GM18909 (cell line): ENCODE results near the gene PPP6R3.
"Not testable (repeated sequence)": the region's sequence is repeated elsewhere in the genome, so short reads cannot be mapped to it uniquely, and the experiment has no call there.

Experiments used
- ATAC-seq: cut with Tn5 transposase; IDR thresholded peaks from one replicate; pipeline ENCODE4 v1.9.1; 2021; ENCODE audit warnings: mild to moderate bottlenecking; ENCODE audit not compliant: unreplicated experiment, poor library complexity

PPP6R3 gene

DNA sequence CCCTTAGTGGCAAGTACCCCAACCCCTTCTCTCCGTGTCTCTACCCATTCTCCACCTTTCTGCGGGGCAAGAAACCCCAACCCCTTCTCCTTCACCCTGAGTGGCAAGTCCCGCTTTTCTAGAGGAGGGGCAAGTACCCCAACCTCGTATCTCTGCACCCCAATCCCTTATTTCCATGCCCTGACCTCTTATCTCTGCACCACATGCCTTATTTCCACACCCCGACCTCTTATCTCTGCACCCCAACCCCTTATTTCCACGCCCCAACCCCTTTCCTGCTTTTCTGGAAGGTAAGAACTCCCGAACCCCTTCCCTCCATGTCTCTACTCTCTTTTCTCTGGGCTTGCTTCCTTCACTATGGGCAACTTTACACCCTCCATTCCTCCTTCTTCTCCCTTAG lies 174.1 kb downstream of the PPP6R3 start:
- not testable (repeated sequence) for ATAC-seq

DNA sequence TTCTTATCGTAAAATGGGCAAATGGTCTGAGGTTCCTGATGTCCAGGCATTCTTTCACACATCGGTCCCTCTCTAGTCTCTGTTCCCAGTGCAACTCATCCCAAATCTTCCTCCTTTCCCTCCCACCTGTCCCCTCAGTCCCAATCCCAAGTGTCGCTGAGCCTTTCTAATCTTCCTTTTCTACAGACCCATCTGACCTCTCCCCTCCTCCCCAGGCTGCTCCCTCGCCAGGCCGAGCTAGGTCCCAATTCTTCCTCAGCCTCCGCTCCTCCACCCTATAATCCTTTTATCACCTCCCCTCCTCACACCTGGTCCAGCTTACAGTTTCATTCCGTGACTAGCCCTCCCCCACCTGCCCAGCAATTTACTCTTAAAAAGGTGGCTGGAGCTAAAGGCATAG lies 174.6 kb downstream of the PPP6R3 start:
- not testable (repeated sequence) for ATAC-seq

DNA sequence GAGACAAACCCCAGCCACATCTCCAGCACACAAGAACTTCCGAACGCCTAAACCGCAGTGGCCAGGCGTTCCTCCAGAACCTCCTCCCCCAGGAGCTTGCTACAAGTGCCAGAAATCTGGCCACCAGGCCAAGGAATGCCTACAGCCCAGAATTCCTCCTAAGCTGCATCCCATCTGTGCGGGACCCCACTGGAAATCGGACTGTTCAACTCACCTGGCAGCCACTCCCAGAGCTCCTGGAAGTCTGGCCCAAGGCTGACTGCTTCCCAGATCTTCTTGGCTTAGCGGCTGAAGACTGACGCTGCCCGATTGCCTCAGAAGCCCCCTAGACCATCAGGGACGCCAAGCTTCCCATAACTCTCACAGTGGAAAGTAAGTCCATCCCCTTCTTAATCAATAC lies 175.3 kb downstream of the PPP6R3 start:
- ATAC-seq = not testable (repeated sequence)

DNA sequence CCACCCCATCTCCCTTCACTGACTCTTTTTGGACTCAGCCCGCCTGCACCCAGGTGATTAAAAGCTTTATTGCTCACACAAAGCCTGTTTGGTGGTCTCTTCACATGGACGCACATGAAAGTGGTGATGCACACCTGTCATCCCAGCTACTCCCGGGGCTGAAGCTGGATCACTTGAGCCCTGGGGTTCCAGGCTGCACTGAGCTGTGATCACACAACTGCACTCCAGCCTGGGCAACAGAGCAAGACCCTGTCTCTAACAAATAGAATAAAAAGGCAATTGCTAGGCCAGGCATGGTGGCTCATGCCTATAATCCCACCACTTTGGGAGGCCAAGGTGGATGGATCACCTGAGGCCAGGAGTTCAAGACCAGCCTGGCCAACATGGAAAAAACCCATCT lies 178.8 kb downstream of the PPP6R3 start:
- not testable (repeated sequence) for ATAC-seq

DNA sequence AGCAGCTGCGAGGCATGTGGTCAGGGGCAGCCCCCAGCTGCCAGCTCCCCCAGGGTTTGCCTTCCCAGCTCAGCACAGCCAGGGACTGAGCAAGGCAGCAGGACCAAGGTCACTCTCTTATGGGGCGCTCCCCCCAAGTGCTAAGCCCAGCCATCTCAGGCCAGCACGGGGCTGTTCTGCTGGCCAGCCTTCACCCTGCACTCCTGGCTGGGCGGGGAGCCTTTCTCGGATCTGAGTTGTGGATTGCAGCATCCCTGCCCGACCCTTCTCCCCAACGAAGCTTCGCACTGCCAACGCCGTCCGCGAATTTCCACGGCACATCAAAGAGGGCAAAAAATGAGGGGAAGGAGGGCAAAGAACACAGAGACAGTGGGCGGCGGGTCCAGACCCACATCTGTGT lies 181.3 kb downstream of the PPP6R3 start:
- no peak for ATAC-seq

DNA sequence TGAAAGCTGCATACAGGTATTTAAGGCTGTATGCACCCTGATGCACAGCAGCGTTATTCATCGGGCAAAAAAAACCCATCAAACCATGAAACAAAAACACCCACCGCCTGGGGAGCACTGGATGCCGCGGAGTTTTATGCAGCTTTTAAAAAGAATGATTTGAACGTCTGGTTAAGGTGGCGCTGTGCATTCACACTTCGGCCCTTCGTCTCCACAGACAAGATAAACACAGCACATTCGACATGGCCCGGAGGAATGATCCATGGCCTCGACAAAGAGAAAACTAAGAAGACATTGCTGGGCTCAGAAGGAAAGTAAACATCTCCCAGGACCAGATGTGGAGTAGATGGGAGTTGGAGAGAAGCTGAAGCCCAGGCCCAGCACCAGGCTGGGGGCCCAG lies 183.0 kb downstream of the PPP6R3 start:
- ATAC-seq = no peak

DNA sequence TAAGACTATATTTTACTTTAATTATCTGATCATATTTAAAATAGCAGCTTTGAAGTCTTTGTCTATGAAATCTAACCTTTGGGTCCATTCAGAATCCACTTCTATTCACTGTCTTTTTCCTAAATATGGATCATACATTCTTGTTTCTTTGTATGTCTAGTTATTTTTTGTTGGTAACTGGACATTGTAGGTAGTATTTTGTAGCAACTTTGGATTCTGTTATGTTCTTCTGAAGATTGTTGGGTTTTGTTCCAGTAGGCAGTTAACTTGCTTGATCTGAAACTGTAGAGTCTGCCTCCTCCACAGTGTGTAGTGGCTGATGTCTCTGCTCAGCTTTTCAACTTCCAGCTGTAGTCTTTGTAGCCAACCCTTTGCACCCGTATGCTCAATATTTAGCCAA lies 186.3 kb downstream of the PPP6R3 start:
- no peak for ATAC-seq

DNA sequence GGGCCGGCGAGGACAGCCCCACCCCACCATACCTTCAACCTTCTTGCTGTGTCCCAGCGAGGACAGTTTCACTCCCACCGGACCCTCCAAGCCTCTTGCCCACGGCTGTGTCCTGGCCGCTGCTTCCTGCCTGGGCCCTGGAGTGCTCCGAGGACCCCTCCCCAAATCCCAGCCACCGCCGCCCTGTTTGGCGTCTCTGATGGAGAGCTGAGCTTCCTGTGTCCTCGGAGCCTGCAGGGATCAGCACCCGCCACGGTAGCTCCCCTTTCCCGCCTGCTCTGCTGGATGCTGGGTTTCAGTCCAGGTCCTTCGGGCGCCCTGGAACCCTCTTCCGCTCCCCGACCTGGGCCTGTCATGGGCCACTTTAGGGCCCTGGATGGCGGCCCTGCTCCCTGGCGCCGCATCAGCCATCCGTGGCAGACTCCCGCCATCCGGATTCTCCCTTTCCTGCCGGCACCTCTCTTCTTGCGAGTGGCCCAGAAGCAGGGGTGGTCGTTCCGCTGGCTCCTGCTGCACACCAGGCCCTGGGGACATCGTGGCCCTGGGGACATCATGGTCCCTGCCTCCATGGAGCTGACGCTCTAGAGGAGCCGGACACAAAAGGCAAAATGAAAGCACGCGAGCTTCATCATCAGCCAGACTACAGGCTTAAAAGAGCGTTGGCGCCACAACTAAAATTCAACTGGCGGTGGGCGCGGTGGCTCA lies 189.5 kb downstream of the PPP6R3 start:
- ATAC-seq = no peak

DNA sequence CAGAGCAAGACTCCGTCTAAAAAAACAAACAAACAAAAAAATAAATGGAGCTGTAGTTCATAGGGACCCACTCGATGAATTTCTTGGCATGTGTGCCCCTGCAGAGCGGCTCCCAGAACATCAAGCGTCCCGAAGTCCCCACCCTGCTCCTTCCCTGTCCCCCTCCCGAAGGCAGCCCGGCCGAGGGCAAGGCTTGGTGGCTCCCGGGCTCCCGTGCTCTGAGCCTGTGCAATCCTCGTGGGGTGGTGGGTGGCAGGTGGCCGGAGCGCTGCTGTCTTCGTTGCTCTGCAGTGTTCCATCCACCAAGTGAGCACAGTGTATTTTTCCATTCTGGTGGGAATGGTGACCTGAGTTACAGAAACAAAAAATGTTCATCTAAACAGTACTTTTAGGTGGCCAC lies 190.2 kb downstream of the PPP6R3 start:
- no peak for ATAC-seq

DNA sequence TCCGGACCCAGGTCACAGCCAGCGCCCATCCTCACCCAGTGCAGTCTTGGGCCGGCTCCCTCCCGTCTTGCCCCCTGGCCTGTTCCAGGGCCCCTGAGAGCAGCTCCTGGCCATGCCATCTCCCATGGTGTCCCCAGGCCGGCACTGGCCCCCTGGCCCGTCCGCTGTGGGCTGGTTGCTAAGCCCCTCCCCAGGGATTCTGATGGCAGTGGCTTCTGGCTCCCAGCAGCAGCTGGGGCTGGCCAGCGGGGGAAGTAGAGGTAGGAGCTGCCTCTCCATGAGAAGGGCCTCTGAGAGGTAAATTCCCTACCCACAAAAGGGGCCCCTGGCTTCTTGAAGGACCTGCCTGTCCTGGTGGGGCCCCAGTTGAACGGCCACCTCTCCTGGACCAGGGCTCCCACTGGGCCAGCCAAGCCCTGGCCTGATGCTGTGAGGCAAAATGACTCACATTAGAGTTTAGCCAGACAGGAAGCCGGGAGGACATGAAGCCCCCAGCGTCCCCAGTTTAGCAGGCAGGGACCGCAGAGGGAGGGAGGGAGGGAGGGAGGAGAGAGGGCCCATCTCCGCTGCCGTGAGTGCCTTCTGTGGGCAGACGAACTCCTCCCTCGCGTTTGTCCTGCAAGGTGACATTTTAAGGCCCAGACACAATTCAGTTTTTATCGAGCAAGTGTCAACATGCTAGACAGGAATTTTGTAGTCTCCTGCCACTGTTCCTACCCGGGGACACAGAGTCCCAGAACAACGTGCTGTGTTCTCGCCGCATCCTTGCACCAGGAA lies 190.8 kb downstream of the PPP6R3 start:
- ATAC-seq = no peak

DNA sequence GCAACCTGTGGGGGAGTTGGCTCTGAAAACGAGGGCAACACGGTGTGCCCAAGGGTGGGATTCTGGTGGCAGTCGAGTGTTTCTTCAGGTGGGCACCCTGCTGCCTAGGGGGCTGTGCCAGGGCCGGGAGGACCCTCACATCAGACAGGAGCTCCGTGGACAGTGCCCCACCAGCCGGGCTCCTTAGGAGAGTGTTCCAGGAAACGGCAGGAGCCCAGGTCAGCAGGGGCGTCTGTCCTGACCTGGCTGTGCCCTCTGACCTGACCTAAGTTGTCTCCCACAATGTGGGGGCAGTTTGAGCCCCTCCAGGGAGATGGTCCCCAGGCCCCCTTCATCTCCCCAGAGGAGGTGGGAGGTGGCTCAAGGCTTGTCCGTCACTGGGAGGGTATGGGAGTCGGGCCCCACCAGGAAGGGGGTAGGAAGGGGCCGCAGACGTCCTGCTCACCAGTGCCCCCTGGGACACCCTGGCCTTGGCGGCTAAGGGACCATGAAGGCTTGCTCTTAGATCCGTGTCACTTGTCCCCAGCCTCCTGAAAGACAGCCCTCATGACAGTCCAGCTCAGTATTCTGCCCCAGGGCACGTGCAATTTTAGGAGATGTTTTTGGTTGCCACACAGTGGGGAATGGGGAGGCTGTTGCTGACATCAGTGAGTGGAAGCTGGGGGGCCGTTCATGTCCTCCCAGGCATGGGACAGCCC lies 191.6 kb downstream of the PPP6R3 start:
- no peak for ATAC-seq

DNA sequence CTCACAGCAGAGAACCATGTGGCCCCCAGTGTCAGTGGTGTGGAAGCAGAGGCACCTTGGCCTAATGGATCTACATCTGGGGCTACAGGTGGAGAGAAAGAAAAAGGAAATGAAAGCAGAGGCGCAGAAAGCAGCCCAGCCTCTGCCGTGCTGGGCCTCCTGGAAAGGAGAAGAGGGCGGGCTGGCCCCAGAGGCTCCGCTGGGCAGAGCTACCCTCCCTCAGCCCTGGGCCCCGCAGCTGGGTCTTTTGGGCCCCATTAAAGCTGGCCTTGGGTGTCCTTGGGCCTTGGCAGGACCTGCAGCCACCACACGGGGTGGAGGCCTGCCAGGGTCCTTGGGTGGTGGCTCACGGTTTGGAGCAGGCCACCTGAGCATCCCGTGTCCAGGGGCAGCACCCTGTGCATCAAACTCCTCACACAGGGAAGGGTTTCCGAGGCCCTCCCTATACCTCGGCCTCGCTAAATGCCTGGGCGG lies 192.2 kb downstream of the PPP6R3 start:
- no peak for ATAC-seq

DNA sequence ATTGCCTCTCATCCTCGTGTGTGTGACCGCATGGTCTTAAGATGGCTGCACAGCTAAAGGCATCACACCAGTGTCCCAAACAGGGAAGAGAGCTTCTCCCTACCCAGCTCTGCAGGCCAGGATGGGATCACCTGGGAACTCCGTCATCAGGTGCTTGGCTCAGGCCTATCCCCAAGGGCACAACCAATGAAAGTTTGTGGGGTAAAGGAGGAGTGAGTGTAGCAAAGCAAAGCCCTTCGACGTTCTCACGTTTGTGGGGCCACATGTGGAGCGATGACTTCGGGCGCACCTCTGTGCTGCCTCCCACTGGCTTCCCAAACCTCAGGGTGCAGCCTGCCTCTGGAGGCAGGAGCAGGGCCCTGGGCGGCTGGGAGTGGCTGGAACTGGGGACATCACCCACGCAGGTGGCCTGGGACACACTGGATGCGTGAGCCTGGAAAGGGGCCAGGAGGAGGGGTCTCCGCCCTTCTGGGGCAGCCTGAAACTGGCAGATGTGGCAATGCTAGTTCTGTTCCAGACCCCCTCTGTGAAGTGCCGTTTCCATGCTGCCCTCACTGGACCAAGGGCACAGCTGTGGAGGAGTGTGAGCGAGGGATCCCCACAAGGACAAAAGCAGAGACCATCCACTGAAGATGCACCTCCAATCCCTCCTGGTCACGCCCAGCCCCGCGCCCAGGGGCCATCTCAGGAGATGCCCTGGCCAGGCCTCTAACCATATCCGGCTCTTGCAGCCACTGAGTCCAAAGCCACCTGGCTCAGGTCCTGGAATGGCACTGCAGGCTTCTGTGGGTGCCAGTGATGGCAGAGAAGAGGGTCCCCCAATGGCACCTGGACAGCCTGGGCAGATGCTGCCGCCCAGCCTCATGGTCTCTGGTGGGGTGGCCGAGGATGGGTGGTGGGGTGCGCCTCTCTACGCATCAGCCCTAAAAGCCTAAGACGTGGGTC lies 193.2 kb downstream of the PPP6R3 start:
- ATAC-seq = no peak

DNA sequence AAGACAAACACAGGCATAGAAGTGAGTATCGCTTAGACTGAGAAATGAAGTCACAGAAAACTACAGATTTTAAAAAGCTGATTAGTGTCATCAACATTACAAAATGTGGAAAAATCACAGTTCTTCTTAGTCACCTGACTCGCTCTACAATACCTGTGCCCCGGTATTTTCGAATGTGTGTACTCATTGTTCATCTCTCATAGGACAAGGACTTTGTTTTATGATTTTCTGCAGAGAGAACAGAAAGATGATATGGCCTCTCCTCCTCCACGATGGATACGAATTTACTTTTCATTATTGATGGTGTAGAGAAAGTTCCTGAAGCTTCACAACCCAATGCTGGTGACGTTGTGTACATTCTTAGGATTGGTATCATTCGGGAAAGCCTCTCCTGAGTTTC lies 194.4 kb downstream of the PPP6R3 start:
- ATAC-seq = no peak

DNA sequence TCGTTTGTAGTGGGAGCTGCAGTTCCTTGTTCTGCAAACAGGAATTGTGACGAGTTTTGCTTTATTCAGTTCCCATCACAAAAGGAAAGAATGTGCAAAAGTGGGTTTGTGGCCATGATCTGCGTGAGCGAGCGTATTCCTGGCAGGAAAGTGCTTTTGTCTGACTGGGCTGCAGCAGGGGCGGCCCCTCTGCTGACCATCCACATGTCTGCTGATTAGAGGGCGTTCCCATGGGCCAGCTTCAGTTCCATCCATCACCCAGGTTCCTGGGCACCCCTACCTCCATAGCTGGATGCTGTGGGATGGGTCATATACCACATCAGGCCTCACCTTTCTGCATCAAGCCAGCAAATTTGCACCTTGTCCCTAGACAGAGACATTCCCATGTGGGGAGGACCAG lies 194.9 kb downstream of the PPP6R3 start:
- ATAC-seq = no peak

DNA sequence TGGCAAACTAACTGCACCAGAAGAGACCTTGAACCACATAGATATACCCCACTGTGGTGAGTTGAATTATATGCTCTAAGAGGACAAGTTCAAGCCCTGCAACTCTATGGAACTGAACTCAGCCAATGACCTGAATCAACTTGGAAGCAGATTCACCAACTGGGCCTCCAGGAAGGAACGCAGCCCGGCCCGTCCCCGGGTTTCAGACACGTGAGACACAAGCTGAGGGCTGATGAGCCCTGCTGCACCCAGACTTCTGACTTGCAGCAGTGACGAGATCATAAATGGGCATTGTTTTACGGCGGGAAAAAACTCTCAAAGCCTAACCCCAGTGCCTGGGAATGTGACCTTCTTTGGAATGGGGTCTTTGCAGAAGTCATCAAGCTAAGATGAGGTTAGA lies 195.3 kb downstream of the PPP6R3 start:
- ATAC-seq = no peak

DNA sequence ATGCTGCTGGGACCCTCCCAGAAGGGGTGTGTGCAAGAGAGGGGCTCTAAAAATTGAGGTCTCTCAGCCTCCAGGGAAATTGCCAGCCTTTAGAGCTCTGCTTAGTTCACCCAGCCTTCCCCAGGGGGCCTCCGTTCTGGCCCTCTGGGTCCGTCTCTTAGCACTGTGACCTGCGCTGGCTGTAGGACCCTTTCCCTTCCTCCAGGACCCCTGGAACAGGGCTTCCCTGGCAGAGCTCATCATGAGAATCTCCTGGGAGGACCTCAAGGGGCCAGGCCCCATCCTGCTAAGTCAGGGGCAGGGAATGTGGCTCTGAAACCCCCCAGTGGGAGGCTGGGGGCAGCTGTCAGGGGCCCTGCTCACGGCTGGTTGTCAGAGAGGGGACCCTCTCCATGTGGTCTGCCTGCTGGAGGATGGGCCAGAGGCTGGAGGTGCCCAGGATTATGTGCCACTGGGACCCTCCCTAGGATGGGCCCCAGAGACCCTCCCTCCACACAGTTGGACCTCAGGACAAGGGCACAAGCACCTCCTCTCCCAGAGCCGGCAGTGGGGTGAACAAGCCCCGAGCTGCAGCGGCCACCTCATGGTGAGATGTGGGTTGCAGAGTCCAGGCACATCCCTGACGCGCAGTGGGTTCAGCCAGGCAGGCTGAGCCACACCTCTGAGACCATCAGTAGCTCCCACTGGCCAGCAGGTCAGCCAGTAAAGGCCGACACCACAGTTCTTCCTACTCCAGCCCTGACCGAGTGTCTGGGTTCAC lies 196.6 kb downstream of the PPP6R3 start:
- ATAC-seq = no peak

DNA sequence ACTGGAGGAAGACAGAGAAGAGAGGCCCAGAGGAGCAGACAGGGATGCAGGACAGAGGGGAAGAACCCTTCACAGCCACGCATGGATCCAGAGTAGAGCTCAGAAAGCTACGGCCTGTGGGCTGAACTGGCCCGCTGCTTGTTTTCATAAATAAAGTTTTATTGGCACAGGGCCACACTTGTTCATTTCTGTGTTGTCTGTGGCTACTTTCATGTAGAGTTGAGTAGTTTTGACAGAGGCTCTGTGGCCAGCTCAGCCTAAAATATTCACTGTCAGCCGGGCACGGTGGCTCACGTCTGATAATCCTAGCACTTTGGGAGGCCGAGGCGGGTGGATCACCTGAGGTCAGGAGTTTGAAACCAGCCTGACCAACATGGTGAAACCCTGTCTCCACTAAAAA lies 197.5 kb downstream of the PPP6R3 start:
- ATAC-seq = no peak

DNA sequence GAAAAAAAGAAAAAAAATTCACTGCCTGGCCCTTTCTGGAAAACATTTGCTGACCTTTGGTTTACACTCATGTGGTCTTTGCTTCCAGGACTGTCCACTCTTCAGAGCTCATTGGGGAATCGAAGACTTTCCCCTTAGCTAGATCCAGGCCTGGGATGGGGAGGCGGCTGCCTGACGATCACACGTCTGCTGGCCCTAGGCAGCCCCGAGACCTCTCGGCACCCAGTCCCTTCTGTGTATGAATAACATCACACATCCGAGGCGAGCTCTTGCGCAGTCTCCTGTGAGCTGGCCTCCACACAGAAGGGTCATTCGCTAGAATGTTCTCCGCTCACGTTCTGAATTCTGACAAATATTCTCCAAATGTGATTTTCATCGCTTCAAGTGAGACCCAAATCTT lies 198.1 kb downstream of the PPP6R3 start:
- no peak for ATAC-seq
